HG02970 (cell line): ENCODE measurements around the gene MS4A18.
"Not testable (repeated sequence)": the region's sequence is repeated elsewhere in the genome, so short reads cannot be mapped to it uniquely, and the experiment has no call there.

Experiments used
- ATAC-seq: cut with Tn5 transposase; IDR thresholded peaks from one replicate; pipeline ENCODE4 v1.9.1; 2021; ENCODE audit warnings: mild to moderate bottlenecking, moderate library complexity, moderate number of reproducible peaks; ENCODE audit not compliant: unreplicated experiment, low FRiP score

The MS4A18 gene

GRCh38 chr11:60731586-60731985 is 7.1 kb downstream of the MS4A18 start:
- no peak for ATAC-seq

GRCh38 chr11:60734279-60734678 is 9.8 kb downstream of the MS4A18 start:
- ATAC-seq, result no peak

- ATAC-seq, result no peak
These were observed 14.6 kb downstream of the MS4A18 start for GRCh38 chr11:60739114-60739513.

GRCh38 chr11:60740573-60740972 is 16.1 kb downstream of the MS4A18 start:
- no peak for ATAC-seq

- no peak for ATAC-seq
These were observed 16.9 kb downstream of the MS4A18 start for GRCh38 chr11:60741421-60741820.

GRCh38 chr11:60743058-60743457 is 18.5 kb downstream of the MS4A18 start:
- no peak for ATAC-seq

GRCh38 chr11:60744114-60744513 is 19.6 kb downstream of the MS4A18 start:
- no peak for ATAC-seq

- ATAC-seq, result no peak
These were observed 22.9 kb downstream of the MS4A18 start for GRCh38 chr11:60747359-60747873.

- no peak for ATAC-seq
These were observed 23.7 kb downstream of the MS4A18 start for GRCh38 chr11:60748225-60748624.

- ATAC-seq, result no peak
These were observed 24.3 kb downstream of the MS4A18 start for GRCh38 chr11:60748821-60749220.

- no peak for ATAC-seq
These were observed 26.4 kb downstream of the MS4A18 start for GRCh38 chr11:60750911-60751310.

GRCh38 chr11:60753309-60753708 is 28.8 kb downstream of the MS4A18 start:
- ATAC-seq, result no peak

GRCh38 chr11:60754887-60755286 is 30.4 kb downstream of the MS4A18 start:
- no peak for ATAC-seq

GRCh38 chr11:60756307-60757032 is 31.9 kb downstream of the MS4A18 start, which contains the start of gene MS4A15:
Gene MS4A15, plus strand, starts transcription at chr11:60756867. Its CDS starts 6,867 bp downstream, at chr11:60763734.
- no peak for ATAC-seq

GRCh38 chr11:60757231-60757800 is 32.8 kb downstream of the MS4A18 start:
- ATAC-seq, result no peak

- not testable (repeated sequence) for ATAC-seq
These were observed 34.2 kb downstream of the MS4A18 start for GRCh38 chr11:60758671-60759070.

- ATAC-seq, result not testable (repeated sequence)
These were observed 35.1 kb downstream of the MS4A18 start for GRCh38 chr11:60759438-60760225.

- no peak for ATAC-seq
These were observed 37.1 kb downstream of the MS4A18 start for GRCh38 chr11:60761436-60762190.

- ATAC-seq, result peak; percentile 53
These were observed 38.6 kb downstream of the MS4A18 start for GRCh38 chr11:60762851-60763691.
